VCaP (cell line): Measurements from ENCODE around the gene UBA52.

Source experiments
- H3K27ac ChIP-seq: fragments of 450-650 bp; 2 replicates; pipeline ENCODE4 v1.5.1; 2017
- TF ChIP-seq, protein P1 (sequence below): fragments of 450-650 bp; conservative IDR thresholded peaks from 2 replicates; pipeline ENCODE4 v1.5.1; 2017; ENCODE audit warnings: mild to moderate bottlenecking, moderate library complexity

Gene UBA52

DNA sequence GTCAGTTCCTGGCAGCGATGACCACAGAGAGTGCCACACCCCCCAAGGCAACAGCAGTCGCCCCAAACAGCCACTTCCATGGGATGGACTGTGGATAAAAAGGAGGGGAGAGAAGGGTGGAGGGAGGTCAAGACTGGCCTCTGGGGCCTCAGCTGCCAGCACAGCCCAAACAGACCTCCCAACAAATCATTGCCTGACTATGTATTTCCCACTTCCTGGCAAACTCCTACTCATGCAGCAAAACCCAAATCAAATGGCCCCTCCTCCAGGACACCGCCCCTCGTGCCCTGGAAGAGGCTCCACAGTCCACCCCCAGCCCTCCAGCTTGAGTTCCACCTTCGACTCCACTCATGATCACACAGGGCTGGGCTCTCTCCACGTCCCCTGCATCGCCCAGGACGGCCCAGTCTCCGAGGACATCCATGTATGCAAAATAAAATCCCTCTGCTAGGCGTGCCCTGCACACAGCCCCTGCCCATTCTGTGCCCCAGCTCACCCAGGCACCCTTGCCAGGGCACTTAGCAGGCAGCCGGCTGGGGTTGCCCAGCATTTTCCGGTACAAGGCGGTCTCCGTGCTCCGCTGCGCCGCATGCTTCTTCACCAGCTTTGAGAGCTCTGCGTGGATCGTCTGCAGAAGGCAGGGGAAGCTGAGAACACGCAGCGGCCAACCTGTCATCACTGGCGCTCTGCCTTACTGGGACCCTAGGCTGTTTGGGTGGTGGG, 39.3 kb upstream of the UBA52 start:
- TF ChIP-seq, protein P1, sequence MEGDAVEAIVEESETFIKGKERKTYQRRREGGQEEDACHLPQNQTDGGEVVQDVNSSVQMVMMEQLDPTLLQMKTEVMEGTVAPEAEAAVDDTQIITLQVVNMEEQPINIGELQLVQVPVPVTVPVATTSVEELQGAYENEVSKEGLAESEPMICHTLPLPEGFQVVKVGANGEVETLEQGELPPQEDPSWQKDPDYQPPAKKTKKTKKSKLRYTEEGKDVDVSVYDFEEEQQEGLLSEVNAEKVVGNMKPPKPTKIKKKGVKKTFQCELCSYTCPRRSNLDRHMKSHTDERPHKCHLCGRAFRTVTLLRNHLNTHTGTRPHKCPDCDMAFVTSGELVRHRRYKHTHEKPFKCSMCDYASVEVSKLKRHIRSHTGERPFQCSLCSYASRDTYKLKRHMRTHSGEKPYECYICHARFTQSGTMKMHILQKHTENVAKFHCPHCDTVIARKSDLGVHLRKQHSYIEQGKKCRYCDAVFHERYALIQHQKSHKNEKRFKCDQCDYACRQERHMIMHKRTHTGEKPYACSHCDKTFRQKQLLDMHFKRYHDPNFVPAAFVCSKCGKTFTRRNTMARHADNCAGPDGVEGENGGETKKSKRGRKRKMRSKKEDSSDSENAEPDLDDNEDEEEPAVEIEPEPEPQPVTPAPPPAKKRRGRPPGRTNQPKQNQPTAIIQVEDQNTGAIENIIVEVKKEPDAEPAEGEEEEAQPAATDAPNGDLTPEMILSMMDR = no peak
- H3K27ac ChIP-seq = no peak overlapping the region

- TF ChIP-seq, protein P1 = no peak
- H3K27ac ChIP-seq = no peak overlapping the region
Measured at GRCh38 chr19:18533058-18533457, 38.6 kb upstream of the UBA52 start.

DNA sequence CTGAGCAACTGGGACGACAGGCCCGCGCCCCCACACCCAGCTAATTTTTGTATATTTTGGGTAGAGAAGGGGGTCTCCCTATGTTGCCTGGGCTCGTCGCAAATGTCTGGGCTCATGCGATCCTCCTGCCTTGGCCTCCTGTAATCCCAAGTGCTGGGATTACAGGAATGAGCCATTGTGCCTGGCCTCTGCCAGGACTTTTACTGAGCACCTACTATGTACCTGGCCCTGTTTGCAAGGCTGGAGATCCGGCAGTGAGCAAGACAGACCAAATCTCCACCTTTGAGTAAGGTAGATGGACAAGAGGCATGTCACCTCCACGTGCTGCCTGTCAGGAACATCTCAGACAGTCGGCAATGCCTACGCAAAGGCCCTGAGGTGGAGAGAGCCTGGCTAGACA, 35.2 kb upstream of the UBA52 start:
- no peak overlapping the region for H3K27ac ChIP-seq
- TF ChIP-seq, protein P1 = no peak

DNA sequence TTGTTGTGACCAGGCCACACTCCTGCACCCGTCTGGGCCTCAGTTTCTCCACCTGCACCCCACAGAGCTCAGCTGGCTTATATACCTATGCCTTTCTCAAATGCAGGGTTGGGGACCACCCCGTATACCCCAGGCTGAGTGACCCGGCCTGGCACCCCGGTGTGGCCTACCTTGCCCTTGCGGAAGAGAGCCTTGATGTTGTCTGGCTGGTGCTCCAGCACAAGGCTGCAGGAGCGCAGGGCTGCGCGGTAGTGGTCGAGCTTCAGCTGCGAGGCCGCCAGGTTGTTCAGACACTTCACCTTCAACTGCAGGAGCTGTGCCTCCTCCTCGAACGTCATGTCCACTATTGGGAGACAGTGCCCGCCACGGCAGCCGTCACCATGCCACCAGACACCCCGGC, 34.2 kb upstream of the UBA52 start:
- TF ChIP-seq, protein P1 = no peak
- no peak overlapping the region for H3K27ac ChIP-seq

- peak overlapping the region; percentile 24; the same call in 1 of the 2 replicates for H3K27ac ChIP-seq
- TF ChIP-seq, protein P1 = no peak
Measured at GRCh38 chr19:18538115-18538514, 33.5 kb upstream of the UBA52 start.

DNA sequence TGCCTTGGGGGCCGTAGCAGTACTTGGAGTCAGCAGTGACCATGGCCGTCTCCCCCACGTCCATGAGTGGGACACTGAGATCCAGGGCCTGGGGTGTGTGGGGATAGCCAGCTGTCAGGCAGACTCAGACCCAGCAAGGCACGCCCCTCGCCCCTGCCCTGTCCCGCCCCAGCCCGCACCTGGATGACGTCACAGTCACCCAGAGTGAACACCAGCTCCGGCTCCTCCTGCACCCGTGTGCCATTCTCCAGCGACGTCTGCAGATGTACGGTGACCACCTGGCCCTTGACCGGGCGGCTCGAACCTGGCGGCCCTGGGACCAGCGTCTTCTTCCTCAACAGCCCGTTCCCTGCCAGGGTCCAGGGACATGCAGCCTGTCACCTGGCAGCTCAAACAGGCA, 32.3 kb upstream of the UBA52 start:
- TF ChIP-seq, protein P1 = no peak
- peak overlapping the region; percentile 24; the same call in 1 of the 2 replicates for H3K27ac ChIP-seq

DNA sequence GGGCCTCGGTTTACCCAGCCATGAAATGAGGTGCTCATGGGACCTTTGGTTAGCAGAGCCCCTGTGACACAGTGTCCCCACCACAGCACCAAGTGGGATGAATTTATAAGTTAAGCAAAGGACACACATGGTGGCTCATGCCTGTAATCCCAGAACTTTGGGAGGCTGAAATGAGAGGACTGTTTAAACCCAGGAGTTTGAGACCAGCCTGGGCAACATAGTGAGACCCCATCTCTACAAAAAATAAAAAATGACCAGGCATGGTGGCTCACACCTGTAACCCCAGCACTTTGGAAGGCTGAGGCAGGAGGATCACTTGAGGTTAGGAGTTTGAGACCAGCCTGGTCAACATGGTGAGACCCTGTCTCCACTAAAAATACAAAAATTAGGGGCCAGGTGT, 31.5 kb upstream of the UBA52 start:
- peak overlapping the region; percentile 24; the same call in 1 of the 2 replicates for H3K27ac ChIP-seq

- H3K27ac ChIP-seq = peak overlapping the region; percentile 81; the same call in 1 of the 2 replicates
- TF ChIP-seq, protein P1 = no peak
Measured at GRCh38 chr19:18541258-18541991, 30.2 kb upstream of the UBA52 start.
